Fibroblast of villous mesenchyme (primary cell): ENCODE measurements around the gene KRT34. TPM values are rescaled to one million over a fixed set of nuclear protein-coding genes. Genes with fewer than 3 reads are reported as not detected.

Source experiments
- DNase-seq: peaks from one replicate; pipeline ENCODE4 v3.0.0-alpha.2; 2010; ENCODE audit warnings: low read depth
- H3K4me3 ChIP-seq: 2 replicates; pipeline ENCODE4 v1.5.1; 2011; ENCODE audit warnings: low read depth, mild to moderate bottlenecking, low read length
- CTCF ChIP-seq: IDR thresholded peaks from 2 replicates; pipeline ENCODE4 v1.5.1; 2012; ENCODE audit warnings: low read depth, mild to moderate bottlenecking, low read length; ENCODE audit not compliant: insufficient read depth
- total RNA-seq: library from RNA; depleted of rRNA; stranded (reverse); fragments of >200 nt; gene quantifications from 2 replicates; pipeline ENCODE4 v1.2.3, GENCODE V29; 2012

Gene KRT34
- total RNA-seq, 1 donor = 28.9 TPM

- no peak for TF ChIP-seq CTCF
- no peak overlapping the region for H3K4me3 ChIP-seq
- no peak for DNase-seq
Observed at GRCh38 chr17:41420134-41420533, 38.0 kb upstream of the KRT34 start.

DNA sequence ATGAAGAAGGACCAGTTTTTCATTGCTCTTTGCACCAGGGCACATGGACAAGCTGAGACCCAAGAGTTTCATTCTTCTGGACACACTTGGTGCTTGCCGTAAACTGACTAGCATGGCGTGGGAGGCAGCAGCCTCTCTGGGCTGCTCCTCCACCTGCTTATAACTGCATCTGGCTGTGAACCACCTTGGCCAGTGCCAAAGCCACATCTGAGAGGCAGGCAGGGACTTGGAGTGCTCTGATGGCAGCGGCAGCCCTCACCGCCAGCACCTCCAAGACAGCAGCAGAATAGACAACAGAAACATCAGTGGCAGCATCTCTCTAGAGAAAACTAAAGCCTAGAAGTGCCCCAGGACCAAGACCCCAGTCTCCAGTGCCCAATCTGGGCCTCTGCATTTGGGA, 37.6 kb upstream of the KRT34 start:
- no peak overlapping the region for H3K4me3 ChIP-seq
- DNase-seq = no peak
- no peak for TF ChIP-seq CTCF

DNA sequence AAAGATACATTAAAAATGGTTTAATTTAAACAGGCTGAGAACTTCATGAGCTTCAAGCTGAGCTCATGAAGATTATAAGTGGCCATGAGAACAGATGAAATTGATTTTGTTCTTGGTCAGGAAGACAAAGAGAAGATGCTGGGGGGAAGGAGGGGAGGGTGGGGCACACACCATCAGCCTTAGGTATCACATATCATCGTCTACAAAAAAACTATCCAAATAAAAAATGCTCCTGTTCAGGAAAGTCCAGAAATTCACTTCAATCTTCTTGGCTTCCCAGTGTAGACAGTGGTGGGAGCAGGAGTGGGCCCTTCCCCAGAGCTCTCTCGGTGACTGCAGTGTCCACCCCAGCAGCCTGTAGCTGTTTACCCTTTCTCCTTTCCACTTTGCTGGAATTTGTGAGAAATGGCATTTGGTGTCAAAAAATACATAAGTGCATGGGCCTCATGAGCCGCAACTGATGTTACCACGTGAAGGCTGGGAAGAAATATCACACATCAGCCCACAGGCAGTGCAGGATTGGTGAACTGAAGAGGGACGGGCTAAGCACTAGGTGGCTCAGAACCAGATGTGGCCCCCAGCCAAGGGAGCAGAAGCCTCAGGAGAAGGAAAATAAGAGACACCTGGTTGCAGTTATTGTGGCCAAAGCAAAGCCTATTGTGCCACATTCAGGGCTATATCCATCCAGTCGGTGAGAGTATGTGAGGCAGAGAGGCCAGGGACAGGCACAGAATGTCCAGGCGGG, 36.2 kb upstream of the KRT34 start:
- no peak for DNase-seq
- H3K4me3 ChIP-seq = no peak overlapping the region
- no peak for TF ChIP-seq CTCF

DNA sequence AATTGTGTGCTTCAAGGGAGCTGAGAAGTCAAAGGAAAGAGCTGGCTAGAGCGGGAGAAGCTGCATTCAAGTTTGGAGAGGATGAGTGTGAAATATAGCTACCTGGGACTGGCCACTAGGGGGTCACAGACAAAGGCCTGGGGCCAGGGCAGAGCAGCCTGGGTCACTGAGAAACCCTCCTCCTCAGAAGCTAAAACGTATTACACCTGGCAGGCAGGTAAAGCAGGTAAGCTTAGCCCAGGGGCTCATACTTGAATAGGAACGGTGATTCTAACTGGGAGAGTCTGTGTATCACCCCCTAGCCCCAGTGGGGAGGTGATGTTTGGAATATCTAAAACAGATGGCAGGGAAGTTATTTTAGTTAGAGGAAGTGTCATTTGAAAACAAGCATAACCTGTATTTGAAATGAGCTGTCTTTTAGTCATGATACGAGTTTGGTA, 35.5 kb upstream of the KRT34 start:
- peak; percentile 38 for TF ChIP-seq CTCF
- no peak overlapping the region for H3K4me3 ChIP-seq
- DNase-seq = peak; percentile 24

- no peak for DNase-seq
- no peak for TF ChIP-seq CTCF
- H3K4me3 ChIP-seq = no peak overlapping the region
Observed at GRCh38 chr17:41417127-41417526, 35.0 kb upstream of the KRT34 start.

GRCh38 chr17:41416479-41416878, 34.4 kb upstream of the KRT34 start:
- peak; percentile 37 for DNase-seq
- no peak overlapping the region for H3K4me3 ChIP-seq
- TF ChIP-seq CTCF = no peak
